K562 (cell line): ENCODE data around the gene MLX. TPM values are rescaled to one million over a fixed set of nuclear protein-coding genes. Genes with fewer than 3 reads are reported as not detected.

Experiments
- E2F6 ChIP-seq, 2 experiments: IDR thresholded peaks; 2 replicates each; pipeline ENCODE4 v1.6.1; 2011; ENCODE audit warnings: borderline replicate concordance in 1 of 2, control low read depth in 1 of 2, low read depth in 1 of 2, low read length in 1 of 2, mild to moderate bottlenecking in 1 of 2, mixed read lengths in 1 of 2, moderate library complexity in 1 of 2; ENCODE audit not compliant: insufficient read depth in 1 of 2, insufficient read length in 1 of 2, poor library complexity in 1 of 2, severe bottlenecking in 1 of 2; ENCODE audit errors: extremely low read depth in 1 of 2
- EGR1 ChIP-seq: fragments of 450-650 bp; conservative IDR thresholded peaks from 2 replicates; pipeline ENCODE4 v1.6.1; 2017; ENCODE audit warnings: mild to moderate bottlenecking
- FOXJ2 ChIP-seq: fragments of 200-800 bp; sonication (Bioruptor generic); IDR thresholded peaks from 2 replicates; pipeline ENCODE4 v1.6.1; 2016; ENCODE audit warnings: missing genetic modification characterization, missing compliant biosample characterization
- JUND ChIP-seq, 2 experiments: IDR thresholded peaks; 2 replicates in 1 of 2; 3 replicates in 1 of 2; pipeline ENCODE4 v1.6.1; 2011; ENCODE audit warnings: borderline replicate concordance in 2 of 2, low read depth in 2 of 2, low read length in 2 of 2, improper control_type of control experiment in 1 of 2, missing biosample characterization in 1 of 2, missing genetic modification characterization in 1 of 2, missing genetic modification reagents in 1 of 2
- KDM1A ChIP-seq, 2 experiments: fragments of 450-650 bp; IDR thresholded peaks; 2 replicates each; pipeline ENCODE4 v1.6.1; 2016; ENCODE audit warnings: mild to moderate bottlenecking in 2 of 2
- PCBP1 ChIP-seq: fragments of 200-400 bp; formaldehyde crosslinking; IDR thresholded peaks from 2 replicates; pipeline ENCODE4 v1.6.1; 2018; ENCODE audit warnings: mild to moderate bottlenecking, low read depth, low read length; ENCODE audit not compliant: poor library complexity, severe bottlenecking
- POLR3A ChIP-seq: IDR thresholded peaks from 2 replicates; pipeline ENCODE4 v1.6.1; 2011; ENCODE audit warnings: borderline replicate concordance, mild to moderate bottlenecking, moderate library complexity; ENCODE audit not compliant: insufficient read length, insufficient read depth; ENCODE audit errors: extremely low read depth
- REST ChIP-seq, 2 experiments: fragments of 450-650 bp; formaldehyde crosslinking in 1 of 2; IDR thresholded peaks; 2 replicates each; pipeline versions ENCODE4 v1.4.0 to v1.6.1; 2014 to 2020; ENCODE audit warnings: mild to moderate bottlenecking in 2 of 2, borderline replicate concordance in 1 of 2, low read depth in 1 of 2
- SNIP1 ChIP-seq: fragments of 450-650 bp; IDR thresholded peaks from 2 replicates; pipeline ENCODE4 v1.7.1; 2017; ENCODE audit warnings: low read depth, mild to moderate bottlenecking
- ZBTB1 ChIP-seq: sonication (generic); formaldehyde crosslinking; IDR thresholded peaks from 2 replicates; pipeline ENCODE4 v1.8.1; 2023; ENCODE audit warnings: missing genetic modification reagents, low read depth, mild to moderate bottlenecking, borderline replicate concordance
- ZC3H8 ChIP-seq: fragments of 450-650 bp; IDR thresholded peaks from 2 replicates; pipeline ENCODE4 v1.6.1; 2017
- ZNF740 ChIP-seq, 3 experiments: fragments of 200-800 bp in 1 of 3; sonication (Bioruptor generic) in 1 of 3; sonication (generic) in 1 of 3; formaldehyde crosslinking in 1 of 3; IDR thresholded peaks; 2 replicates each; pipeline versions ENCODE4 v1.6.1 to v1.8.0; 2016 to 2022; ENCODE audit warnings: mild to moderate bottlenecking in 2 of 3, missing compliant biosample characterization in 2 of 3, missing genetic modification characterization in 2 of 3, missing genetic modification reagents in 1 of 3
- polyA plus RNA-seq, 8 experiments: library from polyadenylated mRNA; depleted of rRNA in 4 of 8; stranded (reverse) in 5 of 8; unstranded in 3 of 8; fragments of >200 nt; fragmentation: Nextera tagmentation in 2 of 8; fragmentation: Illumina TruSeq in 1 of 8; extraction: Ambion mirVana in 2 of 8; extraction: Trizol in 1 of 8; gene quantifications; 2 replicates each; pipeline versions ENCODE4 v1.2.1 to v1.2.3, GENCODE V29; 2011 to 2014; ENCODE audit warnings: inconsistent platforms in 1 of 8, missing spikeins in 1 of 8
- total RNA-seq, 7 experiments: library from RNA; depleted of rRNA in 6 of 7; stranded (reverse); fragments of >200 nt in 6 of 7; fragmentation: Illumina TruSeq in 2 of 7; extraction: Trizol in 2 of 7; gene quantifications; 2 replicates each; pipeline versions ENCODE4 v1.2.1 to v1.2.3, GENCODE V29; 2011 to 2021; ENCODE audit warnings: low replicate concordance in 1 of 7
- TF ChIP-seq, protein P1 (sequence below): fragments of 200-800 bp; sonication (Bioruptor generic); IDR thresholded peaks from 2 replicates; pipeline ENCODE4 v1.6.1; 2017; ENCODE audit warnings: missing genetic modification characterization, missing compliant biosample characterization

Gene MLX
- total and polyA plus RNA-seq, 9 of the 15 experiments (the other 6 are each of a cell fraction or from before 2014, with no cell fraction given): 42.9 to 100 (median 58.9) TPM

GRCh38 chr17:42553161-42553818 lies 13.6 kb upstream of the MLX start (continued):
- TF ChIP-seq REST (IDR thresholded peaks at IDR 0.05; ENCODE audit: borderline replicate concordance): no peak; the same call in 1 of the 2 replicates
- TF ChIP-seq REST (CRISPR knock-in tag; IDR thresholded peaks at IDR 0.05; ENCODE audit: low read depth): no peak
- TF ChIP-seq JUND (IDR thresholded peaks at IDR 0.05; ENCODE audit: borderline replicate concordance, low read depth, low read length): no peak; the same call in 1 of the 2 replicates
- peak; percentile 22; the same call in 1 of the 3 replicates for TF ChIP-seq JUND (tag; IDR thresholded peaks at IDR 0.05; ENCODE audit: borderline replicate concordance, low read depth, low read length)
- TF ChIP-seq FOXJ2 (tag): no peak
- TF ChIP-seq, protein P1, sequence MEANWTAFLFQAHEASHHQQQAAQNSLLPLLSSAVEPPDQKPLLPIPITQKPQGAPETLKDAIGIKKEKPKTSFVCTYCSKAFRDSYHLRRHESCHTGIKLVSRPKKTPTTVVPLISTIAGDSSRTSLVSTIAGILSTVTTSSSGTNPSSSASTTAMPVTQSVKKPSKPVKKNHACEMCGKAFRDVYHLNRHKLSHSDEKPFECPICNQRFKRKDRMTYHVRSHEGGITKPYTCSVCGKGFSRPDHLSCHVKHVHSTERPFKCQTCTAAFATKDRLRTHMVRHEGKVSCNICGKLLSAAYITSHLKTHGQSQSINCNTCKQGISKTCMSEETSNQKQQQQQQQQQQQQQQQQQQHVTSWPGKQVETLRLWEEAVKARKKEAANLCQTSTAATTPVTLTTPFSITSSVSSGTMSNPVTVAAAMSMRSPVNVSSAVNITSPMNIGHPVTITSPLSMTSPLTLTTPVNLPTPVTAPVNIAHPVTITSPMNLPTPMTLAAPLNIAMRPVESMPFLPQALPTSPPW (CRISPR knock-in tag): peak; percentile 36; the same call in 1 of the 2 replicates
- TF ChIP-seq ZC3H8: no peak
- TF ChIP-seq SNIP1: no peak
- no peak for TF ChIP-seq ZBTB1 (CRISPR knock-in tag)
- TF ChIP-seq E2F6 (IDR thresholded peaks at IDR 0.05; ENCODE audit: borderline replicate concordance in 1 of 2, extremely low read depth in 1 of 2, insufficient read depth in 1 of 2, insufficient read length in 1 of 2, low read depth in 1 of 2, low read length in 1 of 2, poor library complexity in 1 of 2, severe bottlenecking in 1 of 2): peak in 1 of 2 experiments; percentile 67
- TF ChIP-seq ZNF740 (CRISPR knock-in tag; IDR thresholded peaks at IDR 0.05): peak; percentile 60; the same call in 1 of the 2 replicates
- TF ChIP-seq ZNF740 (tag; IDR thresholded peaks at IDR 0.05): no peak
- no peak; a peak in 1 of 4 replicates for TF ChIP-seq KDM1A (IDR thresholded peaks at IDR 0.05)
- no peak for TF ChIP-seq POLR3A
- no peak for TF ChIP-seq PCBP1
- peak; percentile 97 for TF ChIP-seq EGR1
